Measurements from ENCODE around the gene ADIPOR1. TPM values are rescaled to one million over a fixed set of nuclear protein-coding genes. Genes with fewer than 3 reads are reported as not detected.
"Not testable (repeated sequence)": the region's sequence is repeated elsewhere in the genome, so short reads cannot be mapped to it uniquely, and the experiment has no call there.

ADIPOR1 gene
- total and polyA plus RNA-seq, 2 experiments from 2014 or later: 105 to 211 TPM

- H3K27me3 ChIP-seq: peaks cover 12% of the 10 kb centered on the region
- H3K36me3 ChIP-seq: no peaks in the 10 kb centered on the region
- no peaks in the 10 kb centered on the region for H3K9me3 ChIP-seq (ENCODE audit: low read depth)
- H3K27ac ChIP-seq: no peak overlapping the region
- H3K4me3 ChIP-seq: no peak overlapping the region
- no peak for DNase-seq (ENCODE audit: low read depth in 1 of 2, low spot score in 1 of 2)
- TF ChIP-seq CTCF (IDR thresholded peaks at IDR 0.05; ENCODE audit: low read depth, low read length): no peak
- H3K4me1 ChIP-seq (ENCODE audit: low read depth): peaks cover 5% of the 10 kb centered on the region
These were observed 29.9 kb upstream of the ADIPOR1 start for GRCh38 chr1:202987922-202988583.

GRCh38 chr1:202987255-202987654 lies 29.1 kb upstream of the ADIPOR1 start:
- no peaks in the 10 kb centered on the region for H3K36me3 ChIP-seq
- TF ChIP-seq CTCF (IDR thresholded peaks at IDR 0.05; ENCODE audit: low read depth, low read length): no peak
- H3K9me3 ChIP-seq (ENCODE audit: low read depth): no peaks in the 10 kb centered on the region
- no peak overlapping the region for H3K27ac ChIP-seq
- no peak for DNase-seq (ENCODE audit: low read depth in 1 of 2, low spot score in 1 of 2)
- H3K27me3 ChIP-seq: peaks cover 10% of the 10 kb centered on the region
- peaks cover 5% of the 10 kb centered on the region for H3K4me1 ChIP-seq (ENCODE audit: low read depth)
- no peak overlapping the region for H3K4me3 ChIP-seq

- not testable (repeated sequence) for H3K27ac ChIP-seq; H3K27me3 ChIP-seq; H3K36me3 ChIP-seq; H3K4me3 ChIP-seq; DNase-seq (ENCODE audit: low read depth in 1 of 2, low spot score in 1 of 2); H3K9me3 ChIP-seq (ENCODE audit: low read depth); H3K4me1 ChIP-seq (ENCODE audit: low read depth)
These were observed 28.0 kb upstream of the ADIPOR1 start for GRCh38 chr1:202986120-202986519.

- Histone ChIP-seq H3K9me3 (ENCODE audit: low read depth) (no peaks in the 10 kb centered on the region), H3K27ac (no peak overlapping the region), H3K27me3 (no peaks in the 10 kb centered on the region), H3K4me1 (ENCODE audit: low read depth) (peaks cover 5% of the 10 kb centered on the region), H3K36me3 (no peaks in the 10 kb centered on the region), H3K4me3 (no peak overlapping the region)
- TF ChIP-seq CTCF (IDR thresholded peaks at IDR 0.05; ENCODE audit: low read depth, low read length): no peak
- no peak for DNase-seq (ENCODE audit: low read depth in 1 of 2, low spot score in 1 of 2)
These were observed 24.8 kb upstream of the ADIPOR1 start for GRCh38 chr1:202982715-202983430.

- Histone ChIP-seq H3K27me3 (peaks cover 9% of the 10 kb centered on the region), H3K9me3 (ENCODE audit: low read depth) (no peaks in the 10 kb centered on the region), H3K4me3 (no peak overlapping the region), H3K36me3 (no peaks in the 10 kb centered on the region), H3K27ac (no peak overlapping the region), H3K4me1 (ENCODE audit: low read depth) (peaks cover 5% of the 10 kb centered on the region)
- no peak for TF ChIP-seq CTCF (IDR thresholded peaks at IDR 0.05; ENCODE audit: low read depth, low read length)
- DNase-seq (ENCODE audit: low read depth in 1 of 2, low spot score in 1 of 2): no peak
These were observed 23.8 kb upstream of the ADIPOR1 start for GRCh38 chr1:202981939-202982338.

DNA sequence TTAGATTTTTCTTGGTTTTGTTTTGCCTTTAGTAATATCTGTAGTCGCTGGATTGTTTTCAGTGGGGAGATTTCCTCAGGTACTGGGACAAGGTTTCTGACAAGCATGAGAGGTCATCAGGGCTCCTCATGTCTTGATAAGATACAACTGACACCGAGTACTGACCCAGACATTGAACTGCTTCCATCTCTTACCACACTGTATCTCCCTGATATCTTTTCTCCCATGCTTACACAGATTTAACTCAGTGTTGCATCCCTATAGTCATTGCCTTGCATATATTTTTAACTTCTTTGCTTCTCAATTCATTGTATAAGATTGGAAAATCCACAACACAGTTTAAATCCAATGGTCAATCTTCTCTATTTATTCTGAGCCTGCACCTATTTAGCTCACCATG lies 21.3 kb upstream of the ADIPOR1 start:
- TF ChIP-seq CTCF (IDR thresholded peaks at IDR 0.05; ENCODE audit: low read depth, low read length): no peak
- Histone ChIP-seq H3K27me3 (peaks cover 32% of the 10 kb centered on the region), H3K27ac (no peak overlapping the region), H3K4me1 (ENCODE audit: low read depth) (no peaks in the 10 kb centered on the region), H3K4me3 (no peak overlapping the region), H3K36me3 (no peaks in the 10 kb centered on the region), H3K9me3 (ENCODE audit: low read depth) (no peaks in the 10 kb centered on the region)
- no peak for DNase-seq (ENCODE audit: low read depth in 1 of 2, low spot score in 1 of 2)
